ENCODE data around the gene CCDC194.

CCDC194 gene

GRCh38 chr19:17419154-17419620 is 25.2 kb upstream of the CCDC194 start:
- CTCF ChIA-PET = interaction anchor here (0.9 to 1.1 kb wide), 5 partner anchors 11 to 77 kb away, joined by 3 to 4 read pairs (median 4); partner anchors contain the start of gene BST2
- peak overlapping the region; percentile 90 for H3K4me3 Mint-ChIP-seq
- peaks cover 30% of the 10 kb centered on the region for H3K4me1 Mint-ChIP-seq
- H3K27ac Mint-ChIP-seq = peak overlapping the region; percentile 91
- H3K27me3 Mint-ChIP-seq = no peaks in the 10 kb centered on the region
- DNase-seq = no peak
- H3K9me3 Mint-ChIP-seq = no peaks in the 10 kb centered on the region
- peaks cover 30% of the 10 kb centered on the region for H3K36me3 Mint-ChIP-seq

GRCh38 chr19:17418710-17419109 is 24.7 kb upstream of the CCDC194 start:
- H3K4me3 Mint-ChIP-seq = peak overlapping the region; percentile 90
- CTCF ChIA-PET = interaction anchor here (0.9 kb wide), 1 partner anchor 77 kb away, joined by 4 read pairs; no protein-coding TSS in a partner anchor
- DNase-seq = no peak
- peaks cover 28% of the 10 kb centered on the region for H3K4me1 Mint-ChIP-seq
- peaks cover 29% of the 10 kb centered on the region for H3K36me3 Mint-ChIP-seq
- H3K9me3 Mint-ChIP-seq = no peaks in the 10 kb centered on the region
- H3K27ac Mint-ChIP-seq = peak overlapping the region; percentile 91
- no peaks in the 10 kb centered on the region for H3K27me3 Mint-ChIP-seq

GRCh38 chr19:17415121-17415520 is 21.1 kb upstream of the CCDC194 start:
- DNase-seq = no peak
- no peaks in the 10 kb centered on the region for H3K27me3 Mint-ChIP-seq
- no peaks in the 10 kb centered on the region for H3K9me3 Mint-ChIP-seq
- H3K36me3 Mint-ChIP-seq = peaks cover 35% of the 10 kb centered on the region
- H3K4me3 Mint-ChIP-seq = no peak overlapping the region
- peak overlapping the region; percentile 33 for H3K27ac Mint-ChIP-seq
- H3K4me1 Mint-ChIP-seq = peaks cover 32% of the 10 kb centered on the region
- CTCF ChIA-PET = no interaction called here

- no peaks in the 10 kb centered on the region for H3K27me3 Mint-ChIP-seq
- no peak overlapping the region for H3K27ac Mint-ChIP-seq
- CTCF ChIA-PET = no interaction called here
- no peaks in the 10 kb centered on the region for H3K9me3 Mint-ChIP-seq
- H3K36me3 Mint-ChIP-seq = peaks cover 35% of the 10 kb centered on the region
- no peak overlapping the region for H3K4me3 Mint-ChIP-seq
- no peak for DNase-seq
- peaks cover 29% of the 10 kb centered on the region for H3K4me1 Mint-ChIP-seq
Measured at GRCh38 chr19:17414097-17414496, 20.1 kb upstream of the CCDC194 start.

GRCh38 chr19:17411801-17412200 is 17.8 kb upstream of the CCDC194 start:
- Mint-ChIP-seq H3K27me3 (no peaks in the 10 kb centered on the region), H3K9me3 (no peaks in the 10 kb centered on the region), H3K4me1 (peaks cover 37% of the 10 kb centered on the region), H3K27ac (no peak overlapping the region), H3K4me3 (no peak overlapping the region), H3K36me3 (peaks cover 33% of the 10 kb centered on the region)
- CTCF ChIA-PET = no interaction called here
- no peak for DNase-seq

- no peaks in the 10 kb centered on the region for H3K9me3 Mint-ChIP-seq
- DNase-seq = no peak
- H3K27ac Mint-ChIP-seq = no peak overlapping the region
- H3K36me3 Mint-ChIP-seq = peaks cover 27% of the 10 kb centered on the region
- H3K4me3 Mint-ChIP-seq = no peak overlapping the region
- no peaks in the 10 kb centered on the region for H3K27me3 Mint-ChIP-seq
- peaks cover 45% of the 10 kb centered on the region for H3K4me1 Mint-ChIP-seq
- CTCF ChIA-PET = no interaction called here
Measured at GRCh38 chr19:17409990-17410389, 16.0 kb upstream of the CCDC194 start.

GRCh38 chr19:17406887-17407196 is 12.8 kb upstream of the CCDC194 start:
- DNase-seq = no peak
- H3K36me3 Mint-ChIP-seq = peaks cover 24% of the 10 kb centered on the region
- CTCF ChIA-PET = interaction anchor here (1.9 kb wide), 1 partner anchor 42 kb away, joined by 5 read pairs; the partner anchor contains the start of gene TMEM221
- peaks cover 56% of the 10 kb centered on the region for H3K4me1 Mint-ChIP-seq
- peak overlapping the region; percentile 97 for H3K27ac Mint-ChIP-seq
- peak overlapping the region; percentile 94 for H3K4me3 Mint-ChIP-seq
- H3K27me3 Mint-ChIP-seq = no peaks in the 10 kb centered on the region
- no peaks in the 10 kb centered on the region for H3K9me3 Mint-ChIP-seq

- Mint-ChIP-seq H3K36me3 (peaks cover 23% of the 10 kb centered on the region), H3K9me3 (no peaks in the 10 kb centered on the region), H3K4me3 (peak overlapping the region; percentile 94), H3K27me3 (no peaks in the 10 kb centered on the region), H3K27ac (peak overlapping the region; percentile 97), H3K4me1 (peaks cover 51% of the 10 kb centered on the region)
- DNase-seq = peak; percentile 49
- CTCF ChIA-PET = interaction anchor here (0.6 to 1.9 kb wide), 4 partner anchors 13 to 61 kb away, joined by 3 to 5 read pairs (median 4); partner anchors contain the start of gene TMEM221
Measured at GRCh38 chr19:17406046-17406886, 12.3 kb upstream of the CCDC194 start.

GRCh38 chr19:17405250-17406045 is 11.5 kb upstream of the CCDC194 start, which contains the start of gene BST2:
TSS of gene BST2 (minus strand) at chr19:17405630. CDS start at chr19:17405575, 55 bp downstream.
- H3K27me3 Mint-ChIP-seq = no peaks in the 10 kb centered on the region
- peaks cover 50% of the 10 kb centered on the region for H3K4me1 Mint-ChIP-seq
- peak within 1 kb of the TSS; percentile 94 for H3K4me3 Mint-ChIP-seq
- H3K9me3 Mint-ChIP-seq = no peaks in the 10 kb centered on the region
- CTCF ChIA-PET = interaction anchor here (0.8 to 1.9 kb wide), 4 partner anchors 14 to 62 kb away, joined by 3 to 5 read pairs (median 4); partner anchors contain the start of genes MVB12A and TMEM221
- peaks cover 25% of the 10 kb centered on the region for H3K36me3 Mint-ChIP-seq
- DNase-seq = peak; percentile 65
- H3K27ac Mint-ChIP-seq = peak within 1 kb of the TSS; percentile 97

GRCh38 chr19:17404621-17405249 is 10.7 kb upstream of the CCDC194 start:
- peaks cover 25% of the 10 kb centered on the region for H3K36me3 Mint-ChIP-seq
- H3K9me3 Mint-ChIP-seq = no peaks in the 10 kb centered on the region
- peaks cover 49% of the 10 kb centered on the region for H3K4me1 Mint-ChIP-seq
- no peak for DNase-seq
- peak overlapping the region; percentile 94 for H3K4me3 Mint-ChIP-seq
- CTCF ChIA-PET = interaction anchor here (0.8 to 1.2 kb wide), 3 partner anchors 15 to 62 kb away, joined by 3 to 5 read pairs (median 4); partner anchors contain the start of gene MVB12A
- H3K27me3 Mint-ChIP-seq = no peaks in the 10 kb centered on the region
- H3K27ac Mint-ChIP-seq = peak overlapping the region; percentile 97

- no peaks in the 10 kb centered on the region for H3K9me3 Mint-ChIP-seq
- DNase-seq = peak; percentile 34
- CTCF ChIA-PET = interaction anchor here (1.5 to 1.6 kb wide), 2 partner anchors 17 to 18 kb away, joined by 3 to 4 read pairs; no protein-coding TSS in a partner anchor
- H3K4me3 Mint-ChIP-seq = peak overlapping the region; percentile 94
- peaks cover 25% of the 10 kb centered on the region for H3K36me3 Mint-ChIP-seq
- H3K4me1 Mint-ChIP-seq = peaks cover 47% of the 10 kb centered on the region
- H3K27me3 Mint-ChIP-seq = no peaks in the 10 kb centered on the region
- peak overlapping the region; percentile 97 for H3K27ac Mint-ChIP-seq
Measured at GRCh38 chr19:17404015-17404414, 10.0 kb upstream of the CCDC194 start.

- Mint-ChIP-seq H3K9me3 (no peaks in the 10 kb centered on the region), H3K27ac (peak overlapping the region; percentile 88)
- CTCF ChIA-PET = interaction anchor here (0.5 to 1.6 kb wide), 3 partner anchors 9 to 18 kb away, joined by 3 to 4 read pairs (median 3); partner anchors contain the start of gene CCDC194
Measured at GRCh38 chr19:17402982-17403855, 9.2 kb upstream of the CCDC194 start.

GRCh38 chr19:17401628-17402027 is 7.6 kb upstream of the CCDC194 start:
- Mint-ChIP-seq H3K36me3 (peaks cover 25% of the 10 kb centered on the region), H3K9me3 (no peaks in the 10 kb centered on the region), H3K4me1 (peaks cover 30% of the 10 kb centered on the region), H3K27ac (no peak overlapping the region), H3K27me3 (no peaks in the 10 kb centered on the region), H3K4me3 (no peak overlapping the region)
- CTCF ChIA-PET = no interaction called here
- DNase-seq = no peak

More at GRCh38 chr19:17402982-17403855, 9.2 kb upstream of the CCDC194 start:
- peak; percentile 59 for DNase-seq
- no peaks in the 10 kb centered on the region for H3K27me3 Mint-ChIP-seq
- peaks cover 44% of the 10 kb centered on the region for H3K4me1 Mint-ChIP-seq
- H3K4me3 Mint-ChIP-seq = peak overlapping the region; percentile 94
- H3K36me3 Mint-ChIP-seq = peaks cover 28% of the 10 kb centered on the region
